Peyer's patch (tissue), 4 donors: ENCODE measurements around the gene COL11A1. TPM values are rescaled to one million over a fixed set of nuclear protein-coding genes. Genes with fewer than 3 reads are reported as not detected.

Source experiments
- DNase-seq, 3 donors: peaks; one replicate each; pipeline ENCODE4 v3.0.0-alpha.2; 2017 to 2019
- H3K27ac ChIP-seq, 4 donors: fragments of 200-600 bp; sonication (generic); one replicate each; pipeline ENCODE4 v1.5.1; 2016 to 2019
- H3K27me3 ChIP-seq, 2 donors: fragments of 200-600 bp; sonication (generic); one replicate each; pipeline ENCODE4 v1.5.1; 2019
- H3K36me3 ChIP-seq, 3 donors: fragments of 200-600 bp; sonication (generic); one replicate each; pipeline ENCODE4 v1.5.1; 2016 to 2019
- H3K4me1 ChIP-seq, 4 donors: fragments of 200-600 bp; sonication (generic); one replicate each; pipeline ENCODE4 v1.5.1; 2016 to 2019
- H3K4me3 ChIP-seq, 4 donors: fragments of 200-600 bp; sonication (generic); 1 replicate in 3 of 4; 2 replicates in 1 of 4; pipeline ENCODE4 v1.5.1; 2016 to 2019; ENCODE audit warnings: mild to moderate bottlenecking in 1 of 4
- H3K9me3 ChIP-seq, 4 donors: fragments of 200-600 bp; sonication (generic); one replicate each; pipeline ENCODE4 v1.5.1; 2016 to 2019; ENCODE audit warnings: mild to moderate bottlenecking in 1 of 4
- CTCF ChIP-seq, 6 experiments: fragments of 450-650 bp in 4 of 6; fragments of 200-600 bp in 2 of 6; sonication (generic) in 1 of 6; IDR thresholded peaks; one replicate each; pipeline ENCODE4 v1.5.1; 2017 to 2019; ENCODE audit warnings: antibody characterized with exemption in 6 of 6, mild to moderate bottlenecking in 3 of 6, moderate library complexity in 1 of 6
- POLR2A ChIP-seq, 2 donors: fragments of 450-650 bp; IDR thresholded peaks; one replicate each; pipeline ENCODE4 v1.5.1; 2017; ENCODE audit warnings: antibody characterized with exemption in 2 of 2, mild to moderate bottlenecking in 2 of 2, moderate library complexity in 2 of 2
- total RNA-seq, 4 donors: library from RNA; depleted of rRNA; stranded (reverse); fragments of >200 nt; gene quantifications; one replicate each; pipeline ENCODE4 v1.1.0, GENCODE V29; 2016

COL11A1 gene
- total RNA-seq, 4 donors from 2014 or later: 0.28 TPM; not detected in 3

DNA sequence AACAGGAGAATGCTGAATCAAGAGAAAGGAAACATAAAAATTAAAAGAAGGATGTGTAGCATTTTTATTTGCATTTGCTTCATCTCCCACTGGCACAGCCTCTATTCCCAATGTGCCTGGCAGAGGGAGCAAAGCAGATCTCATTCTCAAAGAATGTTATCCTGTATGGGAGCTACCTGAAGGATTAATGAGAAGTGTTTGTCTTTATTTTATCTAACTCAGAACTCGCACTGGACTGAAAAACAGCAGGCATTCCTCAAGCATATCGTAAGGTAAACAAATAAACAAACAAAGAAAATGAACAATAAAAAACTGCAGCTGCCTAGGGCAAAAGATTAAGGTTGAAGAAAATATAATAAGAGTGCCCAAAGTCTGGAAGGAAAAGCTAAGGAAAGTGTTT lies 12.7 kb upstream of the COL11A1 start:
- no peak overlapping the region for H3K4me3 ChIP-seq
- H3K9me3 ChIP-seq: no peaks in the 10 kb centered on the region
- no peak overlapping the region for H3K27ac ChIP-seq
- no peaks in the 10 kb centered on the region for H3K36me3 ChIP-seq
- no peaks in the 10 kb centered on the region for H3K4me1 ChIP-seq
- no peak for DNase-seq
- no peaks in the 10 kb centered on the region for H3K27me3 ChIP-seq
- TF ChIP-seq POLR2A (IDR thresholded peaks at IDR 0.05) (no peak), CTCF (IDR thresholded peaks at IDR 0.05) (no peak)

- Histone ChIP-seq H3K9me3 (no peaks in the 10 kb centered on the region), H3K4me1 (peaks cover 0 to 9% (median 0%) of the 10 kb centered on the region in 4 donors), H3K27ac (no peak overlapping the region), H3K36me3 (no peaks in the 10 kb centered on the region), H3K27me3 (no peaks in the 10 kb centered on the region), H3K4me3 (no peak overlapping the region)
- no peak for DNase-seq
- TF ChIP-seq CTCF (IDR thresholded peaks at IDR 0.05) (no peak), POLR2A (IDR thresholded peaks at IDR 0.05) (no peak)
Observed at GRCh38 chr1:103112546-103112945, 4.2 kb upstream of the COL11A1 start.

GRCh38 chr1:103111926-103112325 lies 3.6 kb upstream of the COL11A1 start:
- H3K36me3 ChIP-seq: no peaks in the 10 kb centered on the region
- TF ChIP-seq POLR2A (IDR thresholded peaks at IDR 0.05) (no peak), CTCF (IDR thresholded peaks at IDR 0.05) (no peak)
- H3K27me3 ChIP-seq: no peaks in the 10 kb centered on the region
- no peak overlapping the region for H3K27ac ChIP-seq
- H3K4me3 ChIP-seq: no peak overlapping the region
- DNase-seq: no peak
- H3K9me3 ChIP-seq: no peaks in the 10 kb centered on the region
- peaks cover 0 to 12% (median under 1%) of the 10 kb centered on the region in 4 donors for H3K4me1 ChIP-seq

DNA sequence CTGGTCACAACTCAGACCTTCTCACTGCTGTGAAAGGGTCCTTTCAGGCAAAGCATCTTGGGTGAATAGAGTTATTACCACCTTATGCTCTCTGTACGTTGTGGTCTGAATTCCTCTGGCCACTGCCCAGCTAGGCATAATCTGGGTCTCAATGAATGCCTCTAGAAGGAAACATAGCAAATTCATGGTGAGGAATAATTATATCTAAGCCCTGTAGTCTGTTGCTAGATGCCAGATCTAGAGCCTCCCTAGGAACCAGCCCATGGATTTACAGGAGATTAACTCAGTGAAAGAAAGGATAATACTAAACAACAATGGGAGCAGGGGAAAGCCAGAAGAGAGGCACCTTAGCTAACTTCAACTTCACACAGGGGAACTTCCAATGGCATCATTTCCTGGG lies 2.4 kb upstream of the COL11A1 start:
- DNase-seq: no peak
- Histone ChIP-seq H3K4me3 (no peak overlapping the region), H3K27me3 (no peaks in the 10 kb centered on the region), H3K9me3 (no peaks in the 10 kb centered on the region), H3K36me3 (no peaks in the 10 kb centered on the region), H3K27ac (no peak overlapping the region), H3K4me1 (peaks cover 0 to 12% (median 2%) of the 10 kb centered on the region in 4 donors)
- TF ChIP-seq CTCF (IDR thresholded peaks at IDR 0.05) (no peak), POLR2A (IDR thresholded peaks at IDR 0.05) (no peak)

DNA sequence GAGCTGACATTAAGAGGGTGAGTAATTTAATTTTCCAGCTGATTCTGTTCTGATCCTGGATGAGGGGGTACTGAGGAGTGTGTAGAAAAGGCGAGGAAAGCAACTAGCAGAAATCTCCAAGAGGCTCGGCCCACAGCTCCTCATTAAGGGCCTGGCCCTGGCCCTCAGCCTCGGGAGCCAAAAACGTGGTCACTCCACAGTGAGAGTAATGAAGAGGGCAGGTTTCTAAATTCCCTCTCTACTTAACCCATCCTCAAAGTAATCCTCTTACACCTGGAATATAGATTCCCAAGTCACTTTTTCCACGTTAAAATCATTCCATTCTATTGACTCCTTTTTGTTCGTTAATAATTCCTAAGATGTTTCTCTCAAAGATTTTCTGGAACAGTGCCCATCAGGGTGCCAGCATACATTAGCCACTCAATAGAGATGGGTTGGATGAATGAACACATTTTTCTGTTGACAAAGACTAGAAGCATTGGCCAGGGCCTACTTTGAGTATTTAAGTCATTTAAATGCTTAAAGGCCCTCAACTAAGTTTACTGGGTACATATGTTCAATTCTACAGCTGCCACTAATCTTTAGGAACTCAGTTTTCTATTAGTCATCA lies 1.1 kb upstream of the COL11A1 start:
- DNase-seq: no peak
- no peaks in the 10 kb centered on the region for H3K27me3 ChIP-seq
- no peak overlapping the region for H3K4me3 ChIP-seq
- H3K27ac ChIP-seq: no peak overlapping the region
- peaks cover 0 to 12% (median 2%) of the 10 kb centered on the region in 4 donors for H3K4me1 ChIP-seq
- no peak for TF ChIP-seq POLR2A (IDR thresholded peaks at IDR 0.05)
- TF ChIP-seq CTCF (IDR thresholded peaks at IDR 0.05): no peak
- H3K36me3 ChIP-seq: no peaks in the 10 kb centered on the region
- H3K9me3 ChIP-seq: no peaks in the 10 kb centered on the region
